Panc1 (cell line): Measurements from ENCODE around the gene RETNLB. TPM values are rescaled to one million over a fixed set of nuclear protein-coding genes. Genes with fewer than 3 reads are reported as not detected.

Experiments used
- ATAC-seq: fragments of 200-7000 bp; cut with Tn5 transposase; 2 replicates; pipeline ENCODE4 v1.9.1; 2020; ENCODE audit warnings: mild to moderate bottlenecking, moderate library complexity
- BruUV-seq: library from RNA; stranded (reverse); fragments of 400-500 nt; replicated peaks from 2 replicates; lab custom pipeline; 2021; lab: Mats Ljungman, UMichigan
- CTCF ChIA-PET: fragments of 300-600 bp; sonication (Branson Sonifier 250); formaldehyde crosslinking; loops from one replicate; lab custom pipeline; 2022; ENCODE audit warnings: antibody characterized with exemption; lab: Charles Lee
- POLR2A ChIA-PET: fragments of 300-600 bp; sonication (Branson Sonifier 250); formaldehyde crosslinking; loops from one replicate; lab custom pipeline; 2022; ENCODE audit warnings: antibody characterized with exemption; lab: Charles Lee
- DNase-seq: peaks from one replicate; pipeline ENCODE4 v3.0.0-alpha.2; 2010; ENCODE audit warnings: low read depth, low spot score
- H3K27ac ChIP-seq: 2 replicates; pipeline ENCODE4 v1.5.1; 2011; ENCODE audit warnings: mild to moderate bottlenecking, low read length, inconsistent platforms
- H3K27me3 ChIP-seq: fragments of 200-500 bp; sonication (Bioruptor generic); 2 replicates; pipeline ENCODE4 v1.6.0; 2014; ENCODE audit warnings: low read length, inconsistent platforms; ENCODE audit not compliant: control insufficient read depth, insufficient read depth
- H3K36me3 ChIP-seq: fragments of 200-500 bp; sonication (Bioruptor generic); 2 replicates; pipeline ENCODE4 v1.5.1; 2014; ENCODE audit warnings: inconsistent platforms, mild to moderate bottlenecking, low read length, moderate library complexity; ENCODE audit not compliant: control insufficient read depth, insufficient read depth
- H3K4me1 ChIP-seq: 2 replicates; pipeline ENCODE4 v1.5.1; 2011; ENCODE audit warnings: inconsistent platforms, mild to moderate bottlenecking, low read length, moderate library complexity; ENCODE audit not compliant: control insufficient read depth, insufficient read depth
- H3K4me3 ChIP-seq, 2 experiments: 2 replicates each; pipeline ENCODE4 v1.5.1; 2011 to 2012; ENCODE audit warnings: low read depth in 2 of 2, low read length in 2 of 2, mild to moderate bottlenecking in 2 of 2, inconsistent platforms in 1 of 2, moderate library complexity in 1 of 2
- H3K9me3 ChIP-seq: fragments of 200-500 bp; sonication (Bioruptor generic); 2 replicates; pipeline ENCODE4 v1.5.1; 2014; ENCODE audit warnings: low read depth, mild to moderate bottlenecking, inconsistent platforms, low read length, moderate library complexity; ENCODE audit not compliant: control insufficient read depth, insufficient read depth
- POLR2AphosphoS5 ChIP-seq: IDR thresholded peaks from 2 replicates; pipeline ENCODE4 v1.6.1; 2012; ENCODE audit warnings: mild to moderate bottlenecking, low read depth, low read length, moderate library complexity
- SIN3A ChIP-seq: IDR thresholded peaks from 2 replicates; pipeline ENCODE4 v1.6.1; 2012; ENCODE audit warnings: low read depth, mild to moderate bottlenecking, low read length, moderate library complexity, borderline replicate concordance; ENCODE audit not compliant: insufficient read depth
- TCF7L2 ChIP-seq: IDR thresholded peaks from 2 replicates; pipeline ENCODE4 v1.6.1; 2011; ENCODE audit warnings: mild to moderate bottlenecking, low read depth, low read length, inconsistent platforms
- in situ Hi-C: cut with HindIII; loops from 2 replicates; pipeline ENCODE4 v1.10.0; 2016; ENCODE audit warnings: low sequenced_read_pairs, low pct_unique_long_range_greater_than_20kb
- intact Hi-C: fragments of 100-400 bp; cut with micrococcal nuclease; formaldehyde crosslinking; loops from one replicate; pipeline ENCODE4 v1.10.0; 2022; ENCODE audit not compliant: unreplicated experiment
- total RNA-seq: library from RNA; stranded (reverse); gene quantifications from one replicate; pipeline ENCODE4 v1.2.1, GENCODE V29; 2021; ENCODE audit not compliant: unreplicated experiment
- TF ChIP-seq, protein P1 (sequence below), 2 experiments: IDR thresholded peaks; 2 replicates each; pipeline ENCODE4 v1.6.1; 2011 to 2012; ENCODE audit warnings: low read depth in 2 of 2, control low read depth in 1 of 2, low read length in 1 of 2, mild to moderate bottlenecking in 1 of 2, moderate library complexity in 1 of 2; ENCODE audit not compliant: insufficient read depth in 1 of 2
- TF ChIP-seq, protein P2 (sequence below): fragments of 450-650 bp; IDR thresholded peaks from 2 replicates; pipeline ENCODE4 v1.5.1; 2017; ENCODE audit warnings: mild to moderate bottlenecking

Gene RETNLB
- total RNA-seq, 1 experiment from 2014 or later = not detected

DNA sequence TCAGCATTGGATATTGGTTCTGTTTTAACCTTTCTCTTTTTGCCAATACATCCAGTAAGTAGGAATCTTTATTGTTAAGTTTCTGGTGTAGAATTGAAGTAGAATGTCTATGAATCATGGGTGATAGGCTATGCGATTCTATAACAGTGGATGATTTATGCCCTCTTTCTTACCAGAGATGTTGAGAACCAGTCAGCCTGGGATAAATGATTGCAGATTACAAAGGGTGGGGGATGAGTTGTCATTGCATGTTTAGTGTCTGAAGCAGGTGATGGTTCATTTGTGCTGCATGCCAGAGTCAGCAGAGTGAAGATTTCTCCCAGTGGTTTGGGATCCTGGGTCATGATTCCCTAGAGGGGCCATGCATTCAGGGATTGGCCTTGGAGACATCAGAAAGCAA, 14.3 kb downstream of the RETNLB start:
- POLR2A ChIA-PET = no interaction called here
- Histone ChIP-seq H3K4me1 (no peaks in the 10 kb centered on the region), H3K4me3 (no peak overlapping the region), H3K9me3 (no peaks in the 10 kb centered on the region), H3K36me3 (no peaks in the 10 kb centered on the region), H3K27ac (no peak overlapping the region), H3K27me3 (no peaks in the 10 kb centered on the region; the same call in 1 of the 2 replicates)
- DNase-seq (no peak), ATAC-seq (no peak)
- in situ Hi-C loops (no loop called here), intact Hi-C loops (no loop called here)
- no TSS peak for BruUV-seq
- no peak for TF ChIP-seq SIN3A
- CTCF ChIA-PET = no interaction called here

DNA sequence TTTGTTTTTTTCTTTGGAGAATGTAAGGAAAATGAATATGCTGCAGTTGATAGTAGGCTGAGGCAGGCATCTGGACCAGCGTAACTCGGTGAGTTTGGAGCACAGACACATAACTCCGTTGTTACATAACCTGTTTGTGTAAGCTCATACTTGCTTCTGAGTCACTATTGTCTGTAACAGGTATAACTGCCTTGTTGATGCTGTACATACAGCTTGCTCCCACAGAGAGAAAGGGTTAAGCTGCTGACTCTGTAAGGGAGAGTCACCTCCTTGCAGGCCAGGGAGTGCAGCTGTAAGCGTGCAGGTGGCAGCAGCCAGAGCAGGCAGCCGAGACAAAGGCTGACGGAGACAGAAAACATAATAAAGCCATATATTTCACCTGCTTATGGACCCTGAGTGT, 20.4 kb downstream of the RETNLB start:
- in situ Hi-C loops = no loop called here
- TF ChIP-seq TCF7L2 (no peak), SIN3A (no peak), POLR2AphosphoS5 (no peak)
- TF ChIP-seq, protein P1, sequence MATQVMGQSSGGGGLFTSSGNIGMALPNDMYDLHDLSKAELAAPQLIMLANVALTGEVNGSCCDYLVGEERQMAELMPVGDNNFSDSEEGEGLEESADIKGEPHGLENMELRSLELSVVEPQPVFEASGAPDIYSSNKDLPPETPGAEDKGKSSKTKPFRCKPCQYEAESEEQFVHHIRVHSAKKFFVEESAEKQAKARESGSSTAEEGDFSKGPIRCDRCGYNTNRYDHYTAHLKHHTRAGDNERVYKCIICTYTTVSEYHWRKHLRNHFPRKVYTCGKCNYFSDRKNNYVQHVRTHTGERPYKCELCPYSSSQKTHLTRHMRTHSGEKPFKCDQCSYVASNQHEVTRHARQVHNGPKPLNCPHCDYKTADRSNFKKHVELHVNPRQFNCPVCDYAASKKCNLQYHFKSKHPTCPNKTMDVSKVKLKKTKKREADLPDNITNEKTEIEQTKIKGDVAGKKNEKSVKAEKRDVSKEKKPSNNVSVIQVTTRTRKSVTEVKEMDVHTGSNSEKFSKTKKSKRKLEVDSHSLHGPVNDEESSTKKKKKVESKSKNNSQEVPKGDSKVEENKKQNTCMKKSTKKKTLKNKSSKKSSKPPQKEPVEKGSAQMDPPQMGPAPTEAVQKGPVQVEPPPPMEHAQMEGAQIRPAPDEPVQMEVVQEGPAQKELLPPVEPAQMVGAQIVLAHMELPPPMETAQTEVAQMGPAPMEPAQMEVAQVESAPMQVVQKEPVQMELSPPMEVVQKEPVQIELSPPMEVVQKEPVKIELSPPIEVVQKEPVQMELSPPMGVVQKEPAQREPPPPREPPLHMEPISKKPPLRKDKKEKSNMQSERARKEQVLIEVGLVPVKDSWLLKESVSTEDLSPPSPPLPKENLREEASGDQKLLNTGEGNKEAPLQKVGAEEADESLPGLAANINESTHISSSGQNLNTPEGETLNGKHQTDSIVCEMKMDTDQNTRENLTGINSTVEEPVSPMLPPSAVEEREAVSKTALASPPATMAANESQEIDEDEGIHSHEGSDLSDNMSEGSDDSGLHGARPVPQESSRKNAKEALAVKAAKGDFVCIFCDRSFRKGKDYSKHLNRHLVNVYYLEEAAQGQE (IDR thresholded peaks at IDR 0.05; ENCODE audit: insufficient read depth in 1 of 2, low read depth in 2 of 2, low read length in 1 of 2) = no peak
- TF ChIP-seq, protein P2, sequence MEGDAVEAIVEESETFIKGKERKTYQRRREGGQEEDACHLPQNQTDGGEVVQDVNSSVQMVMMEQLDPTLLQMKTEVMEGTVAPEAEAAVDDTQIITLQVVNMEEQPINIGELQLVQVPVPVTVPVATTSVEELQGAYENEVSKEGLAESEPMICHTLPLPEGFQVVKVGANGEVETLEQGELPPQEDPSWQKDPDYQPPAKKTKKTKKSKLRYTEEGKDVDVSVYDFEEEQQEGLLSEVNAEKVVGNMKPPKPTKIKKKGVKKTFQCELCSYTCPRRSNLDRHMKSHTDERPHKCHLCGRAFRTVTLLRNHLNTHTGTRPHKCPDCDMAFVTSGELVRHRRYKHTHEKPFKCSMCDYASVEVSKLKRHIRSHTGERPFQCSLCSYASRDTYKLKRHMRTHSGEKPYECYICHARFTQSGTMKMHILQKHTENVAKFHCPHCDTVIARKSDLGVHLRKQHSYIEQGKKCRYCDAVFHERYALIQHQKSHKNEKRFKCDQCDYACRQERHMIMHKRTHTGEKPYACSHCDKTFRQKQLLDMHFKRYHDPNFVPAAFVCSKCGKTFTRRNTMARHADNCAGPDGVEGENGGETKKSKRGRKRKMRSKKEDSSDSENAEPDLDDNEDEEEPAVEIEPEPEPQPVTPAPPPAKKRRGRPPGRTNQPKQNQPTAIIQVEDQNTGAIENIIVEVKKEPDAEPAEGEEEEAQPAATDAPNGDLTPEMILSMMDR = no peak

DNA sequence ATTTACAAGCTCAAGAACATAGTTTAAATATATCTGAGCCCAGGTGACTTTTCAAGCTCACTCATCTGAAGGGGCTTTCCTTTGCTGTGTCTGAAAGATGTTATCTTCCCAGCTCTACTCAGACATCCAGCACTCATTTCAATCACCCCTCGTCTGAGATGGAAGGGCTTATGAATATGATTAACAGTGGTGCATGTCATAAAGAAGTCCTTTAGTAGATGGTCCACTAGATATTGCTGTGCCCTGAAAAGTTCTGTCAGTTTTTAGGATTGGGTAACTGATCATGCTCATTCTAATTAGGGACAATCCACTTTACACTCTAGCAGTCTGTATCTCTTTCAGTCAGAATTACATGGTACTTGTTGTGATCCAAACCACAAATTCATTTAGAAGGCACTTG, 28.3 kb downstream of the RETNLB start:
- no peak for DNase-seq
- H3K36me3 ChIP-seq = no peaks in the 10 kb centered on the region
- no peak overlapping the region for H3K4me3 ChIP-seq
- TF ChIP-seq SIN3A (no peak), POLR2AphosphoS5 (no peak)
- TF ChIP-seq, protein P2 = no peak
- intact Hi-C loops (no loop called here), in situ Hi-C loops (no loop called here)
- no peaks in the 10 kb centered on the region for H3K4me1 ChIP-seq
- H3K9me3 ChIP-seq = no peaks in the 10 kb centered on the region
- ATAC-seq = no peak
- no TSS peak for BruUV-seq
- ChIA-PET POLR2A (no interaction called here), CTCF (no interaction called here)
- no peak overlapping the region for H3K27ac ChIP-seq
- peaks cover 2% of the 10 kb centered on the region for H3K27me3 ChIP-seq

More for the DNA sequence above, 20.4 kb downstream of the RETNLB start:
- no peak overlapping the region for H3K27ac ChIP-seq
- no peaks in the 10 kb centered on the region for H3K9me3 ChIP-seq
- ChIA-PET CTCF (no interaction called here), POLR2A (no interaction called here)
- H3K27me3 ChIP-seq = peaks cover 2% of the 10 kb centered on the region; the same call in 1 of the 2 replicates
- intact Hi-C loops = no loop called here
- H3K36me3 ChIP-seq = no peaks in the 10 kb centered on the region
- no peak overlapping the region for H3K4me3 ChIP-seq
- no peak for ATAC-seq
- DNase-seq = no peak
- BruUV-seq = no TSS peak
- no peaks in the 10 kb centered on the region for H3K4me1 ChIP-seq
